HepG2 (cell line): ENCODE results near the gene ITGB5. TPM values are rescaled to one million over a fixed set of nuclear protein-coding genes. Genes with fewer than 3 reads are reported as not detected.

Experiments
- EHMT2 ChIP-seq: fragments of 200-600 bp; sonication (generic); IDR thresholded peaks from 2 replicates; pipeline ENCODE4 v1.7.0; 2017; ENCODE audit warnings: antibody characterized with exemption, low read depth, low read length, borderline replicate concordance
- ZNF598 ChIP-seq: sonication (generic); formaldehyde crosslinking; IDR thresholded peaks from 2 replicates; pipeline ENCODE4 v1.5.1; 2020; ENCODE audit warnings: mild to moderate bottlenecking, missing genetic modification reagents, borderline replicate concordance
- ZNF850 ChIP-seq: sonication (generic); formaldehyde crosslinking; conservative IDR thresholded peaks from 2 replicates; pipeline ENCODE4 v1.9.0; 2021; ENCODE audit warnings: mild to moderate bottlenecking, missing genetic modification reagents
- polyA plus RNA-seq, 8 experiments: library from polyadenylated mRNA; depleted of rRNA in 3 of 8; stranded (reverse) in 7 of 8; unstranded in 1 of 8; fragments of >200 nt; fragmentation: Illumina TruSeq in 4 of 8; extraction: Trizol in 4 of 8; gene quantifications; 2 replicates each; pipeline versions ENCODE4 v1.2.1 to v1.2.3, GENCODE V29; 2011 to 2016; ENCODE audit warnings: low read depth in 4 of 8, missing spikeins in 1 of 8, mixed read lengths in 1 of 8; ENCODE audit not compliant: insufficient read depth in 1 of 8
- total RNA-seq, 5 experiments: library from RNA; depleted of rRNA; stranded (reverse); fragments of >200 nt; fragmentation: Illumina TruSeq; extraction: Trizol; gene quantifications; 2 replicates each; pipeline ENCODE4 v1.2.3, GENCODE V29; 2016; ENCODE audit warnings: low read depth in 1 of 5
- TF ChIP-seq, protein P1 (sequence below): sonication (generic); formaldehyde crosslinking; IDR thresholded peaks from 2 replicates; pipeline ENCODE4 v1.4.0; 2020; ENCODE audit warnings: mild to moderate bottlenecking, missing genetic modification reagents
- TF ChIP-seq, protein P2 (sequence below): IDR thresholded peaks from 2 replicates; pipeline ENCODE4 v1.6.1; 2016; ENCODE audit warnings: missing compliant biosample characterization, missing genetic modification reagents, borderline replicate concordance
- TF ChIP-seq, protein P3 (sequence below): sonication (generic); formaldehyde crosslinking; conservative IDR thresholded peaks from 2 replicates; pipeline ENCODE4 v1.8.0; 2022; ENCODE audit warnings: mild to moderate bottlenecking, moderate library complexity, missing genetic modification reagents
- TF ChIP-seq, protein P4 (sequence below), 2 experiments: sonication (generic) in 1 of 2; formaldehyde crosslinking in 1 of 2; IDR thresholded peaks; 2 replicates each; pipeline versions ENCODE4 v1.6.1 to v1.9.0; 2014 to 2022; ENCODE audit warnings: antibody characterized with exemption in 1 of 2, borderline replicate concordance in 1 of 2, inconsistent platforms in 1 of 2, low read depth in 1 of 2, missing genetic modification reagents in 1 of 2
- TF ChIP-seq, protein P5 (sequence below): sonication (generic); formaldehyde crosslinking; IDR thresholded peaks from 2 replicates; pipeline ENCODE4 v1.5.0; 2020; ENCODE audit warnings: missing genetic modification reagents

The ITGB5 gene
- total and polyA plus RNA-seq, 2 of the 13 experiments (the other 11 are each of a cell fraction or from before 2014, with no cell fraction given), result 74.1 to 343 TPM

DNA sequence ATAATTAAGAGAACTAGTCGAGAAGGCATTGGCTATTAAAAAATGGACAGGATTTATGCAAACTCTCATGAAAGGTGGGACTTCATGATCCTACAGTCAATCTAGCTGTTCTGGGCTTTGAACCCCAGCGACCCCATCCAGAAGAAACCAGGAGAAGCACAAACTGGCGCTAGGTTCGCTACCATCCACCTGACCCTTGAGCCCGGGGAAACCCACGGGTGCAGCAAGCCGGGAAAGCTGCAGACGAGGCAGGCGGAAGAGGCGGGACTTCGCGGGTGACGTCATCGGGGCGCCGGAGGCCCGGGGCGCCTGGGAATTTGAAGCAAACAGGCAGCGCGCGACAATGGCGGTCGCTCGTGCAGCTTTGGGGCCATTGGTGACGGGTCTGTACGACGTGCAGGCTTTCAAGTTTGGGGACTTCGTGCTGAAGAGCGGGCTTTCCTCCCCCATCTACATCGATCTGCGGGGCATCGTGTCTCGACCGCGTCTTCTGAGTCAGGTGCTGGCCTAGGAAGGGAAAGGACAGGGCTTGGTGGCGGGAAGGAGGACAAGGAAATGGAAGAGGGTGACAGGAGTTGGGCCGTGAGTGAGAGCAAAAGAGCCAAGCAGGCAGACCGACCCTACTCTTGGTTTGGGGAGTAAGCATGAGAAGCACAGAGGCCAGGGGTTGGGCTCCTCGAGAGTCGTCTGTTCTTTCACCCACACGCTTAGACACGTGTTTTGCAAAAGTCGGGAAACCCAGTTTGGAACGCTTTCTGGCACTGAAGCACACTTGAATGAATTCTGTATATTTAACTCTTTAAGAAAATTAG, 156.8 kb downstream of the ITGB5 start, which contains the start of gene UMPS (continued):
- TF ChIP-seq, protein P1, sequence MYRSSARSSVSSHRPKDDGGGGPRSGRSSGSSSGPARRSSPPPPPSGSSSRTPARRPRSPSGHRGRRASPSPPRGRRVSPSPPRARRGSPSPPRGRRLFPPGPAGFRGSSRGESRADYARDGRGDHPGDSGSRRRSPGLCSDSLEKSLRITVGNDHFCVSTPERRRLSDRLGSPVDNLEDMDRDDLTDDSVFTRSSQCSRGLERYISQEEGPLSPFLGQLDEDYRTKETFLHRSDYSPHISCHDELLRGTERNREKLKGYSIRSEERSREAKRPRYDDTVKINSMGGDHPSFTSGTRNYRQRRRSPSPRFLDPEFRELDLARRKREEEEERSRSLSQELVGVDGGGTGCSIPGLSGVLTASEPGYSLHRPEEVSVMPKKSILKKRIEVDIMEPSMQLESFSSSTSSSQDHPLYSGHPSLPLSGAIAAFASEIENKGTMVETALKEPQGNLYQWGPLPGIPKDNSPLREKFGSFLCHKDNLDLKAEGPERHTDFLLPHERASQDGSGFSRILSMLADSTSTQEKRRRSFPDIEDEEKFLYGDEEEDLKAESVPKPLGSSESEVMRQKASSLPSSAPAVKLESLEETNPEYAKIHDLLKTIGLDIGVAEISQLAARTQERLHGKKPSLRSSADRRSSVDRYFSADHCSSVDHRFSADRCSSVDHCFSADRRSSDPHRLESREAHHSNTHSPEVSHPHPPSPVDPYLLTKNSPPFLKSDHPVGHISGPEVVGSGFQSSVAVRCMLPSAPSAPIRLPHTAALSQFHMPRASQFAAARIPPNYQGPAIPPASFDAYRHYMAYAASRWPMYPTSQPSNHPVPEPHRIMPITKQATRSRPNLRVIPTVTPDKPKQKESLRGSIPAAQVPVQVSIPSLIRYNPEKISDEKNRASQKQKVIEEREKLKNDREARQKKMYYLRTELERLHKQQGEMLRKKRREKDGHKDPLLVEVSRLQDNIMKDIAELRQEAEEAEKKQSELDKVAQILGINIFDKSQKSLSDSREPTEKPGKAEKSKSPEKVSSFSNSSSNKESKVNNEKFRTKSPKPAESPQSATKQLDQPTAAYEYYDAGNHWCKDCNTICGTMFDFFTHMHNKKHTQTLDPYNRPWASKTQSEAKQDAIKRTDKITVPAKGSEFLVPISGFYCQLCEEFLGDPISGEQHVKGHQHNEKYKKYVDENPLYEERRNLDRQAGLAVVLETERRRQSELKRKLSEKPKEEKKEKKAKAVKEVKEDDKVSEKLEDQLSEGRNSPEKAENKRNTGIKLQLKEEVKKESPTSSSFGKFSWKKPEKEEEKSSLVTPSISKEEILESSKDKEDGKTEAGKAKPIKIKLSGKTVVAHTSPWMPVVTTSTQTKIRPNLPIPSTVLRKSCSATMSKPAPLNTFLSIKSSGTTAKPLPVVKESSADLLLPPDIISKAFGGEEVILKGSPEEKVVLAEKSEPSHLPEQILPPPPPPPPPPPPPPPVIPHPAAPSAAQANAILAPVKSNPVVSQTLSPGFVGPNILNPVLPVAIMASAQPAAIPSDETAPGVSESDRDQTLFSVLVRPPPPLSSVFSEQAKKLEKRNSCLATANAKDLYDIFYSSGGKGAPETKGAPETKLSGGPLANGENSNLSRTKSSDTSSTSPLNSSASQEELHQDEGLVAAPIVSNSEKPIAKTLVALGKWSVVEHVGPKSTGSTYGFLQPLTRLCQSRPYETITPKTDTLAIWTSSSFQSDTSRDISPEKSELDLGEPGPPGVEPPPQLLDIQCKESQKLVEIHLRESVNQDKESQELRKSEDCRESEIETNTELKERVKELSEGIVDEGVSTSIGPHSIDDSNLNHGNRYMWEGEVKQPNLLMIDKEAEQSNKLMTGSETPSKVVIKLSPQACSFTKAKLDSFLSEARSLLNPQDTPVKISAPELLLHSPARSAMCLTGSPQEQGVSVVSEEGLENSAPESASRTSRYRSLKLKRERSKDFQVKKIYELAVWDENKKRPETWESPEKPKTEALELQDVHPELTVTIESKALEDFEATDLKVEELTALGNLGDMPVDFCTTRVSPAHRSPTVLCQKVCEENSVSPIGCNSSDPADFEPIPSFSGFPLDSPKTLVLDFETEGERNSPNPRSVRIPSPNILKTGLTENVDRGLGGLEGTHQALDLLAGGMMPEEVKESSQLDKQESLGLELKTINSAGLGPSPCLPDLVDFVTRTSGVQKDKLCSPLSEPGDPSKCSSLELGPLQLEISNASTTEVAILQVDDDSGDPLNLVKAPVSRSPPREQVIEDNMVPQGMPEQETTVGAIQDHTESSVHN (CRISPR knock-in tag), result no peak
- TF ChIP-seq ZNF850 (CRISPR knock-in tag) (no peak), EHMT2 (no peak), ZNF598 (CRISPR knock-in tag) (peak; percentile 23; the same call in 1 of the 2 replicates)
- TF ChIP-seq, protein P2, sequence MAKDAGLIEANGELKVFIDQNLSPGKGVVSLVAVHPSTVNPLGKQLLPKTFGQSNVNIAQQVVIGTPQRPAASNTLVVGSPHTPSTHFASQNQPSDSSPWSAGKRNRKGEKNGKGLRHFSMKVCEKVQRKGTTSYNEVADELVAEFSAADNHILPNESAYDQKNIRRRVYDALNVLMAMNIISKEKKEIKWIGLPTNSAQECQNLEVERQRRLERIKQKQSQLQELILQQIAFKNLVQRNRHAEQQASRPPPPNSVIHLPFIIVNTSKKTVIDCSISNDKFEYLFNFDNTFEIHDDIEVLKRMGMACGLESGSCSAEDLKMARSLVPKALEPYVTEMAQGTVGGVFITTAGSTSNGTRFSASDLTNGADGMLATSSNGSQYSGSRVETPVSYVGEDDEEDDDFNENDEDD, result peak; percentile 88
- TF ChIP-seq, protein P3, sequence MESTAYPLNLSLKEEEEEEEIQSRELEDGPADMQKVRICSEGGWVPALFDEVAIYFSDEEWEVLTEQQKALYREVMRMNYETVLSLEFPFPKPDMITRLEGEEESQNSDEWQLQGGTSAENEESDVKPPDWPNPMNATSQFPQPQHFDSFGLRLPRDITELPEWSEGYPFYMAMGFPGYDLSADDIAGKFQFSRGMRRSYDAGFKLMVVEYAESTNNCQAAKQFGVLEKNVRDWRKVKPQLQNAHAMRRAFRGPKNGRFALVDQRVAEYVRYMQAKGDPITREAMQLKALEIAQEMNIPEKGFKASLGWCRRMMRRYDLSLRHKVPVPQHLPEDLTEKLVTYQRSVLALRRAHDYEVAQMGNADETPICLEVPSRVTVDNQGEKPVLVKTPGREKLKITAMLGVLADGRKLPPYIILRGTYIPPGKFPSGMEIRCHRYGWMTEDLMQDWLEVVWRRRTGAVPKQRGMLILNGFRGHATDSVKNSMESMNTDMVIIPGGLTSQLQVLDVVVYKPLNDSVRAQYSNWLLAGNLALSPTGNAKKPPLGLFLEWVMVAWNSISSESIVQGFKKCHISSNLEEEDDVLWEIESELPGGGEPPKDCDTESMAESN, result peak; percentile 47; the same call in 1 of the 2 replicates
- TF ChIP-seq, protein P4, sequence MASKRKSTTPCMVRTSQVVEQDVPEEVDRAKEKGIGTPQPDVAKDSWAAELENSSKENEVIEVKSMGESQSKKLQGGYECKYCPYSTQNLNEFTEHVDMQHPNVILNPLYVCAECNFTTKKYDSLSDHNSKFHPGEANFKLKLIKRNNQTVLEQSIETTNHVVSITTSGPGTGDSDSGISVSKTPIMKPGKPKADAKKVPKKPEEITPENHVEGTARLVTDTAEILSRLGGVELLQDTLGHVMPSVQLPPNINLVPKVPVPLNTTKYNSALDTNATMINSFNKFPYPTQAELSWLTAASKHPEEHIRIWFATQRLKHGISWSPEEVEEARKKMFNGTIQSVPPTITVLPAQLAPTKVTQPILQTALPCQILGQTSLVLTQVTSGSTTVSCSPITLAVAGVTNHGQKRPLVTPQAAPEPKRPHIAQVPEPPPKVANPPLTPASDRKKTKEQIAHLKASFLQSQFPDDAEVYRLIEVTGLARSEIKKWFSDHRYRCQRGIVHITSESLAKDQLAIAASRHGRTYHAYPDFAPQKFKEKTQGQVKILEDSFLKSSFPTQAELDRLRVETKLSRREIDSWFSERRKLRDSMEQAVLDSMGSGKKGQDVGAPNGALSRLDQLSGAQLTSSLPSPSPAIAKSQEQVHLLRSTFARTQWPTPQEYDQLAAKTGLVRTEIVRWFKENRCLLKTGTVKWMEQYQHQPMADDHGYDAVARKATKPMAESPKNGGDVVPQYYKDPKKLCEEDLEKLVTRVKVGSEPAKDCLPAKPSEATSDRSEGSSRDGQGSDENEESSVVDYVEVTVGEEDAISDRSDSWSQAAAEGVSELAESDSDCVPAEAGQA (IDR thresholded peaks at IDR 0.05; ENCODE audit: low read depth), result peak; percentile 91
- TF ChIP-seq, protein P4 (CRISPR knock-in tag; IDR thresholded peaks at IDR 0.05; ENCODE audit: borderline replicate concordance), result no peak
- TF ChIP-seq, protein P5, sequence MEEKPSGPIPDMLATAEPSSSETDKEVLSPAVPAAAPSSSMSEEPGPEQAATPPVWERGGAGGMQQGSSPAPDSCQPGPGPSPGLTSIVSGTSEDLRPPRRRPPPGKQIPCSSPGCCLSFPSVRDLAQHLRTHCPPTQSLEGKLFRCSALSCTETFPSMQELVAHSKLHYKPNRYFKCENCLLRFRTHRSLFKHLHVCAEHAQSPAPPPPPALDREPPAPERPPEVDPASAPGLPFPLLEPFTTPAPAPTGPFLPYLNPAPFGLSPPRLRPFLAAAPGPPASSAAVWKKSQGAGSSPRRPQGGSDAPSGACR (CRISPR knock-in tag), result no peak
